ENCODE measurements around the gene POTEM.
"Not testable (repeated sequence)": the region's sequence is repeated elsewhere in the genome, so short reads cannot be mapped to it uniquely, and the experiment has no call there.

DNA sequence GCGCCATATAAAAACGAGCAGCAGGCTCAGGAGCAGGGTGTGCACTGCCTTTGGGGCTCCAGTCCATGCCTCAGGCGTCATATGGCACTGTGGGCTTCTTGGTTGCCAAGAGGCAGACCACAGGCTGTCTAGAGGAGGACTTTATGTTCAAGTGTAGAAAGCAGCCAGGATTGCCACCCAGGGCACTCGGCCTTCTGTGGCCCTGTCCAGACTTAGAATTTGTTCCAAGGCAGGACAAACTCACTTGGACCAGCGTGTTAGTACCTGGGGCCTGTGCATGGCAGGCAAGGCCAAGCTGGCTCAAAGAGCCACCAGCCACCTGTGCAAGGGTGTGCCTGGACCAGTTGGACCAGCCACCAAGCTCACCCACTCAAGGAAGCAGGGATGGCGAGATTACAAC lies 40.4 kb downstream of the POTEM start:
- TF ChIP-seq, protein P1, sequence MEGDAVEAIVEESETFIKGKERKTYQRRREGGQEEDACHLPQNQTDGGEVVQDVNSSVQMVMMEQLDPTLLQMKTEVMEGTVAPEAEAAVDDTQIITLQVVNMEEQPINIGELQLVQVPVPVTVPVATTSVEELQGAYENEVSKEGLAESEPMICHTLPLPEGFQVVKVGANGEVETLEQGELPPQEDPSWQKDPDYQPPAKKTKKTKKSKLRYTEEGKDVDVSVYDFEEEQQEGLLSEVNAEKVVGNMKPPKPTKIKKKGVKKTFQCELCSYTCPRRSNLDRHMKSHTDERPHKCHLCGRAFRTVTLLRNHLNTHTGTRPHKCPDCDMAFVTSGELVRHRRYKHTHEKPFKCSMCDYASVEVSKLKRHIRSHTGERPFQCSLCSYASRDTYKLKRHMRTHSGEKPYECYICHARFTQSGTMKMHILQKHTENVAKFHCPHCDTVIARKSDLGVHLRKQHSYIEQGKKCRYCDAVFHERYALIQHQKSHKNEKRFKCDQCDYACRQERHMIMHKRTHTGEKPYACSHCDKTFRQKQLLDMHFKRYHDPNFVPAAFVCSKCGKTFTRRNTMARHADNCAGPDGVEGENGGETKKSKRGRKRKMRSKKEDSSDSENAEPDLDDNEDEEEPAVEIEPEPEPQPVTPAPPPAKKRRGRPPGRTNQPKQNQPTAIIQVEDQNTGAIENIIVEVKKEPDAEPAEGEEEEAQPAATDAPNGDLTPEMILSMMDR (IDR thresholded peaks at IDR 0.05) = not testable (repeated sequence)
- TF ChIP-seq POLR2A, POLR2AphosphoS5 (IDR thresholded peaks at IDR 0.05): not testable (repeated sequence)

Measured in sigmoid colon (tissue), 4 donors.